GM18861 (cell line): ENCODE results near the gene TNNC1.

ENCODE experiments used
- ATAC-seq: cut with Tn5 transposase; IDR thresholded peaks from one replicate; pipeline ENCODE4 v1.9.1; 2021; ENCODE audit not compliant: unreplicated experiment

Gene TNNC1

GRCh38 chr3:52453496-52454249 lies at the start of gene TNNC1:
TNNC1 (minus strand) TSS chr3:52454041; CDS start chr3:52454015, 26 bp downstream.
- no peak for ATAC-seq

DNA sequence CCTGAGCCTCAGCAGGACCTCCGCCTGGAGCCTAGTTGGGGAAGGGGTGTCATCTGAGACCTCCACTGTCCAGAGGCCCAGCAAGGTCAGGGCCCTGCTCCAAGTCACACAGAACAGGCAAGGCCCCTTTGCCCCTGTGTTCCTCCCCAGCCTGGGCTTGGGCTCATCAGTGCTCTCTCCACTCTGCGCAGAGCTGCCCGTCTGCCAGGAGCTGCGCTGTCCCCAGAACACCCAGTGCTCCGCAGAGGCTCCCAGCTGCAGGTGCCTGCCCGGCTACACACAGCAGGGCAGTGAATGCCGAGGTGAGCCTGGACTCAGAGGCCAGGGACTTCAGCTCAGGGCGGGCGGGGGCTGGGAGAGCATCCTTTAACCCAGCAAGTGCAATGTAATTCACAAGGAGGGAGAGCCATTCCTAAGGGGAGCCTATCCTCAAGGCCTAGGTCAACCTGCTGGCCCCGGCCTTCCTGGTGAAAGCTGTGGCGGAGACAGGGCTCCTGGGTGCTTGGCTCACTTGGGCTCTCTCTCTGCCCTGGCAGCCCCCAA lies 49.0 kb upstream of the TNNC1 start:
- no peak for ATAC-seq

DNA sequence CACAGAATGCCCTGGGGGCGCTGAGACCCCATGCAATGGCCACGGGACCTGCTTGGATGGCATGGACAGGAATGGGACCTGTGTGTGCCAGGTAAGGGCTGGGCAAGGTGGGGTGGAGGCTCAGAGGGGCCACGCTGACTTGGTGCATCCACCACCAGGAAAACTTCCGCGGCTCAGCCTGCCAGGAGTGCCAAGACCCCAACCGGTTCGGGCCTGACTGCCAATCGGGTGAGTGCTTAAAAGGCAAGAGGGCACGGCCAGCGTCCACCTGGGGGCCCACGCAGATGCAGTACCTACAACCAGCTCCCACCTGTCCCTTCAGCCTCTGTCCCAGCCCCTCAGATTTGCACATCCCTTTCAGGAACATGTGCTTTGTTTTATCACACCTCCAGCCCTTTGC lies 48.2 kb upstream of the TNNC1 start:
- ATAC-seq, result no peak

- no peak for ATAC-seq
Measured at GRCh38 chr3:52501046-52501445, 47.2 kb upstream of the TNNC1 start.

GRCh38 chr3:52498137-52499054 lies 44.6 kb upstream of the TNNC1 start:
- ATAC-seq, result no peak

DNA sequence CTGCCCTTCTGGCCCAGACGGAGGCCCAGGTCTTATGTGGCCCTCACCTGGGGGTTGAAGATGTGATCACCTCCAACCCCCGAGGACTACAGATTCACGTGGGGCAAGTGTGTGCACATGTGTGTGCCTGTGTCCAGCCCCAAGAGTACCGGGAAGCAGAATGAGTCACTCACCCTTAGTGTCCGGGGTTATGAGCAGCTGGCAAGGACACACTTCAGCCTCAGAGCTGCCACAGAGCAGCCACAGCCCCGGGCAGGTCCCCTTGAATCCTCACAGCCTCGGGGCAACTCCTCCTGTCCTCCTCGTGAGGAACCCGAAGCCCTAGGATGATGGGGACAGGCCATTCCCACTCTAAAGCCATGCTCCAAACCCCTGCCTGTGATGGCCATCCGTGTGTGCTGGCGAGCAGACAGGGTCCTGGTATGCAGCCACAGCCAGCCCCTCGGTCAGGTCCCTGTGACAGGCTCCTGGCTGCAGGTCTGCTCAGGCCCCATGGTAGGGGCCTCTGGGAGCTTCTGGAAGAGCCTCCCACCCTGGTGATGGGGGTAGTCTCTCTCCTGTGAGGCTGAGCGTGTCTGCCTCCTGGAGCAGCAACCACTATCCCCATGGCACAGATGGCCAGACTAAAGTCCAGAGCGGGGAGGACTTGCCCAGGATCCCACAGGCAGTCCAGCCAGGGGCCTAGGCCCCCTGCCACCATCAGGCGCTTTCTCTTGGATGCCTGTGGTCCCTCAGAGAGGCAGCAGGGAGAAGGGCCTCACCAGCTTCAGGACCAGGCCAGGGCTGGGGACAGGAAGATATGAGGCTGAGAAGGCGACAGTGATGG lies 42.1 kb upstream of the TNNC1 start:
- no peak for ATAC-seq

- ATAC-seq, result no peak
Measured at GRCh38 chr3:52494886-52495495, 41.1 kb upstream of the TNNC1 start, which contains the start of gene STAB1. STAB1 (plus strand) TSS chr3:52495338; CDS start chr3:52495414, 76 bp downstream.

GRCh38 chr3:52494445-52494844 lies 40.6 kb upstream of the TNNC1 start:
- ATAC-seq, result no peak

DNA sequence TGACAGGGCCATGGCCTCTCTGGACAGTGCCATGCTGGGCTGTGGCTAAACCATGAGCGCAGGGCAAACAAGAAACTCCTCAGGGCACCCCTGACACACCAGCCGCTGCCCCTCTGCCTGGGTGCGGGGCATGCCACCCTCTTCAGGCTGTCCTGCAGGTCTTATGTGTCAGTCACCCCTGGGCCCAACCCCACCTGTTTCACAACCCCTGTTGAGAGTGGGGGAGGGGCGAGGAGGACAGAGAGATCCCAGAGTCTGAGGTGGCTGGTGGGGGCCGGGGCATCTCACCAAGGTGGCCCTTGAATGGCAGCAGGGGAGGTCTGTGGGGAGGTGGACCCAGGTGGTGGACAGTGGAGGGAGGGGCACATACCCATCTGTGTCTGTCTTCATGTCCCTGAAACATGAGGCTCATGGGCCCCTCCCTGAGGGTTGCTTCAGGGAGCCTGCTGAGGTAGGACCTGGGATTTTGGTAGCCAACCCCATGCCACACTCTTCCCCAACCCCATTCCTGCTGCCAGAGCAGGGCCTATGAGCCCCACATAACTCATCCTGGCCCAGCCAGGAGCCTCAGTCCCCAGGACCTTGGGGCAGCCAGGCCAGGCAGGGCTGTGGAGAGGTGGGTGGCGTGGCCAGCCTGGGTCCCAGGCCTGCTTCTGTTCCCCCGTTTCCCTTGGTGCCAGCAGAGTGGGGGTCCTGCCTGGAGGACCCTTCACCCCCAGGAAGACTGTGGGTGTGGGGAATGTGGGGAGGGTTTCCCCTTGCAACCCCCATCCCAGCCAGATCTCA lies 39.6 kb upstream of the TNNC1 start:
- ATAC-seq, result no peak

DNA sequence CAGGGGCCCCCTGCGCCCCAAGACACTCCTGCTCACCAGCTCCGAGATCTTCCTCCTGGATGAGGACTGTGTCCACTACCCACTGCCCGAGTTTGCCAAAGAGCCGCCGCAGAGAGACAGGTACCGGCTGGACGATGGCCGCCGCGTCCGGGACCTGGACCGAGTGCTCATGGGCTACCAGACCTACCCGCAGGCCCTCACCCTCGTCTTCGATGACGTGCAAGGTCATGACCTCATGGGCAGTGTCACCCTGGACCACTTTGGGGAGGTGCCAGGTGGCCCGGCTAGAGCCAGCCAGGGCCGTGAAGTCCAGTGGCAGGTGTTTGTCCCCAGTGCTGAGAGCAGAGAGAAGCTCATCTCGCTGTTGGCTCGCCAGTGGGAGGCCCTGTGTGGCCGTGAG lies 38.2 kb upstream of the TNNC1 start:
- no peak for ATAC-seq

DNA sequence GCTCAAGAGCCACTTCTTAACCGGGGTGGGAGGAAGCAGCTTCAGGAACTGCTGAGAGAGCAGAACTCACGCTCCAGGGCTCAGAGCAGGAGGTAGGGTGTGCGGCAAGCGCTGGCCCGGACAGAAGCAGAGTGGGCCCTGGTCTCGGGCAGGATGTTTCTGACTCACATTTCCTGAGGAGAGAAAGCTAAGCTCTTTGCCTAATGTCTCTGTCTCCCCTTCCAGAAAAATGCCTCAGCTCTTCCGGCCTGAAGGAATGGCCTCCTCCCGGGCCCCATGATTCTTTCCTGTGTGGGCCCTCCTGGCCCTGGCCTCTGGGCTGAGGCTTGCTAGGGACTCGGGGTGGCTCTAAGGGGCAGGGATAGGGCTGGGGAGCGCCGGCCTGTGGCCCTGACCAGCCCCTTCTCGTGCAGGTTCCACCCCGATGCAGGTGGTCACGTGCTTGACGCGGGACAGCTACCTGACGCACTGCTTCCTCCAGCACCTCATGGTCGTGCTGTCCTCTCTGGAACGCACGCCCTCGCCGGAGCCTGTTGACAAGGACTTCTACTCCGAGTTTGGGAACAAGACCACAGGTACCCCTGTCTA lies 37.2 kb upstream of the TNNC1 start:
- ATAC-seq, result no peak

GRCh38 chr3:52490035-52490938 lies 36.4 kb upstream of the TNNC1 start:
- no peak for ATAC-seq

DNA sequence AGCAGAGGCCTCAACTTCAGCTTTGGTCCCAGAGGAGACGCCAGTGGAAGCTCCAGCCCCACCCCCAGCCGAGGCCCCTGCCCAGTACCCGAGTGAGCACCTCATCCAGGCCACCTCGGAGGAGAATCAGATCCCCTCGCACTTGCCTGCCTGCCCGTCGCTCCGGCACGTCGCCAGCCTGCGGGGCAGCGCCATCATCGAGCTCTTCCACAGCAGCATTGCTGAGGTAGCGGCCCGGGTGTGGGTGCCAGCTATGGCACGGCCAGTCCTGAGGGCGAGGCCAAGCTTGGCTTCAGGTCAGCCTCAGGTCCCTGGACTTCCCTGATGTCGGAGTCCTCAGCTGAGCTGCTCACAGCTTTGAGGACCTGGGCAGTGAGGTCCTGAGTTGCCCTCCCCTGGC lies 35.6 kb upstream of the TNNC1 start:
- ATAC-seq, result no peak

- no peak for ATAC-seq
Measured at GRCh38 chr3:52488746-52489145, 34.9 kb upstream of the TNNC1 start.

DNA sequence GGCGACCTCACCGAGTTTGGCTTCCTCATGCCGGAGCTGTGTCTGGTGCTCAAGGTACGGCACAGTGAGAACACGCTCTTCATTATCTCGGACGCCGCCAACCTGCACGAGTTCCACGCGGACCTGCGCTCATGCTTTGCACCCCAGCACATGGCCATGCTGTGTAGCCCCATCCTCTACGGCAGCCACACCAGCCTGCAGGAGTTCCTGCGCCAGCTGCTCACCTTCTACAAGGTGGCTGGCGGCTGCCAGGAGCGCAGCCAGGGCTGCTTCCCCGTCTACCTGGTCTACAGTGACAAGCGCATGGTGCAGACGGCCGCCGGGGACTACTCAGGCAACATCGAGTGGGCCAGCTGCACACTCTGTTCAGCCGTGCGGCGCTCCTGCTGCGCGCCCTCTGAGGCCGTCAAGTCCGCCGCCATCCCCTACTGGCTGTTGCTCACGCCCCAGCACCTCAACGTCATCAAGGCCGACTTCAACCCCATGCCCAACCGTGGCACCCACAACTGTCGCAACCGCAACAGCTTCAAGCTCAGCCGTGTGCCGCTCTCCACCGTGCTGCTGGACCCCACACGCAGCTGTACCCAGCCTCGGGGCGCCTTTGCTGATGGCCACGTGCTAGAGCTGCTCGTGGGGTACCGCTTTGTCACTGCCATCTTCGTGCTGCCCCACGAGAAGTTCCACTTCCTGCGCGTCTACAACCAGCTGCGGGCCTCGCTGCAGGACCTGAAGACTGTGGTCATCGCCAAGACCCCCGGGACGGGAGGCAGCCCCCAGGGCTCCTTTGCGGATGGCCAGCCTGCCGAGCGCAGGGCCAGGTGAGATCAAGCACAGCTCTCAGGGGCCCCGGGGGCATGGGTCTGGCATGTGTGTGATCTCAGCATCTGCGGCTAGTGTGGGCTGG lies 34.2 kb upstream of the TNNC1 start:
- ATAC-seq, result no peak

GRCh38 chr3:52487050-52487787 lies 33.4 kb upstream of the TNNC1 start:
- no peak for ATAC-seq
